Keratinocyte (primary cell): ENCODE data around the gene SPEF1. TPM values are rescaled to one million over a fixed set of nuclear protein-coding genes. Genes with fewer than 3 reads are reported as not detected.

Experiments used
- DNase-seq: peaks from one replicate; pipeline ENCODE4 v3.0.0-alpha.2; 2011; ENCODE audit warnings: low read depth, missing footprints, low spot score
- FAIRE-seq: peaks from 2 replicates; lab custom pipeline; 2011; peaks lifted over from hg19 to GRCh38; lab: Jason Lieb, UNC
- H2AFZ ChIP-seq: 2 replicates; pipeline ENCODE4 v1.6.0; 2012; ENCODE audit warnings: low read length, control low read depth, inconsistent platforms; ENCODE audit not compliant: control insufficient read depth
- H3K27ac ChIP-seq: 2 replicates; pipeline ENCODE4 v1.5.1; 2011; ENCODE audit warnings: low read length; ENCODE audit not compliant: control insufficient read depth, insufficient read depth
- H3K27me3 ChIP-seq: 3 replicates; pipeline ENCODE4 v1.6.0; 2011; ENCODE audit warnings: low read length; ENCODE audit not compliant: control insufficient read depth, insufficient read depth; ENCODE audit errors: extremely low read depth
- H3K36me3 ChIP-seq, 2 experiments: 2 replicates in 1 of 2; 3 replicates in 1 of 2; pipeline ENCODE4 v1.5.1; 2011; ENCODE audit warnings: low read length in 2 of 2, mild to moderate bottlenecking in 1 of 2; ENCODE audit not compliant: control insufficient read depth in 2 of 2, insufficient read depth in 2 of 2; ENCODE audit errors: extremely low read depth in 1 of 2
- H3K4me1 ChIP-seq: 3 replicates; pipeline ENCODE4 v1.5.1; 2011; ENCODE audit warnings: low read length; ENCODE audit not compliant: control insufficient read depth, insufficient read depth; ENCODE audit errors: extremely low read depth
- H3K4me2 ChIP-seq: 3 replicates; pipeline ENCODE4 v1.6.0; 2011; ENCODE audit warnings: low read depth, low read length; ENCODE audit not compliant: control insufficient read depth, insufficient read depth; ENCODE audit errors: extremely low read depth
- H3K4me3 ChIP-seq, 3 experiments: fragments of 200-600 bp in 1 of 3; sonication (generic) in 1 of 3; 2 replicates in 2 of 3; 3 replicates in 1 of 3; pipeline ENCODE4 v1.5.1; 2011 to 2016; ENCODE audit warnings: low read length in 3 of 3, mild to moderate bottlenecking in 3 of 3, control low read depth in 2 of 3, inconsistent platforms in 1 of 3, low read depth in 1 of 3, mixed read lengths in 1 of 3, mixed run types in 1 of 3, moderate library complexity in 1 of 3; ENCODE audit not compliant: control insufficient read depth in 2 of 3, insufficient read depth in 2 of 3; ENCODE audit errors: extremely low read depth in 1 of 3
- H3K79me2 ChIP-seq: 2 replicates; pipeline ENCODE4 v1.6.0; 2012; ENCODE audit warnings: low read length; ENCODE audit not compliant: control insufficient read depth, insufficient read depth
- H3K9ac ChIP-seq: 3 replicates; pipeline ENCODE4 v1.6.0; 2011; ENCODE audit warnings: low read length; ENCODE audit not compliant: control insufficient read depth, insufficient read depth; ENCODE audit errors: extremely low read depth
- H3K9me1 ChIP-seq: 3 replicates; pipeline ENCODE4 v1.6.0; 2011; ENCODE audit warnings: low read length; ENCODE audit not compliant: control insufficient read depth, insufficient read depth; ENCODE audit errors: extremely low read depth
- H3K9me3 ChIP-seq: 2 replicates; pipeline ENCODE4 v1.5.1; 2012; ENCODE audit warnings: low read depth, low read length; ENCODE audit not compliant: control insufficient read depth
- H4K20me1 ChIP-seq: 3 replicates; pipeline ENCODE4 v1.6.0; 2011; ENCODE audit warnings: low read length; ENCODE audit not compliant: control insufficient read depth, insufficient read depth; ENCODE audit errors: extremely low read depth
- CTCF ChIP-seq, 3 experiments: IDR thresholded peaks in 1 of 3; conservative IDR thresholded peaks in 1 of 3; optimal IDR thresholded peaks in 1 of 3; 2 replicates in 2 of 3; 3 replicates in 1 of 3; pipeline versions ENCODE3 to v1.5.1; 2011; ENCODE audit warnings: low read length in 3 of 3, mild to moderate bottlenecking in 3 of 3, moderate library complexity in 2 of 3, control low read depth in 1 of 3, inconsistent platforms in 1 of 3; ENCODE audit not compliant: insufficient read depth in 2 of 3; ENCODE audit errors: extremely low read depth in 1 of 3
- EZH2 ChIP-seq: IDR thresholded peaks from one replicate; pipeline ENCODE4 v1.6.1; 2012; ENCODE audit warnings: inconsistent platforms, mild to moderate bottlenecking, low read length, moderate library complexity
- dilution Hi-C: fragments of 300-500 bp; cut with MboI; formaldehyde crosslinking; loops from one replicate; pipeline ENCODE4 v1.7.0; 2020; ENCODE audit warnings: low sequenced_read_pairs; ENCODE audit not compliant: extremely low pct_ligation_motif_present
- polyA plus RNA-seq, 5 experiments: library from polyadenylated mRNA; depleted of rRNA in 3 of 5; stranded (reverse) in 3 of 5; stranded (forward) in 1 of 5; unstranded in 1 of 5; fragments of >200 nt; gene quantifications; 1 replicate in 1 of 5; 2 replicates in 3 of 5; 3 replicates in 1 of 5; pipeline versions ENCODE4 v1.2.1 to v1.2.3, GENCODE V29; 2011 to 2012; ENCODE audit warnings: missing spikeins in 2 of 5, low read depth in 1 of 5, low replicate concordance in 1 of 5

The SPEF1 gene
- polyA plus RNA-seq, 1 donor (not counting 4 experiments of a cell fraction or from before 2014, with no cell fraction given), result 0.07 TPM

- H3K79me2 ChIP-seq, result peaks cover 20% of the 10 kb centered on the region
- no peak overlapping the region for H3K9ac ChIP-seq
- H3K4me2 ChIP-seq, result no peak overlapping the region
- no peaks in the 10 kb centered on the region for H3K9me3 ChIP-seq
- dilution Hi-C loops, result no loop called here
- peaks cover 4 to 10% of the 10 kb centered on the region in 2 experiments for H3K36me3 ChIP-seq
- H3K27me3 ChIP-seq, result no peaks in the 10 kb centered on the region
- no peak overlapping the region for H3K27ac ChIP-seq
- H2AFZ ChIP-seq, result no peak overlapping the region
- DNase-seq (no peak), FAIRE-seq (no peak)
- H3K4me3 ChIP-seq, result no peak overlapping the region
- H3K4me1 ChIP-seq, result peaks cover 18% of the 10 kb centered on the region
- no peaks in the 10 kb centered on the region for H3K9me1 ChIP-seq
- no peak for TF ChIP-seq EZH2
- no peak for TF ChIP-seq CTCF (optimal IDR thresholded peaks at IDR 0.05 in 1 of 3, IDR thresholded peaks at IDR 0.05 in 1 of 3, conservative IDR thresholded peaks at IDR 0.05 in 1 of 3; ENCODE audit: extremely low read depth in 1 of 3, insufficient read depth in 2 of 3, low read length in 3 of 3)
- no peaks in the 10 kb centered on the region for H4K20me1 ChIP-seq
These were observed 17.3 kb downstream of the SPEF1 start for GRCh38 chr20:3763671-3764601.

- dilution Hi-C loops, result no loop called here
- Histone ChIP-seq H3K27me3 (no peaks in the 10 kb centered on the region), H3K4me1 (no peaks in the 10 kb centered on the region), H3K9me3 (no peaks in the 10 kb centered on the region), H4K20me1 (no peaks in the 10 kb centered on the region), H3K9me1 (no peaks in the 10 kb centered on the region), H3K4me3 (no peak overlapping the region), H3K27ac (no peak overlapping the region), H3K36me3 (peaks cover 4 to 16% of the 10 kb centered on the region in 2 experiments), H3K4me2 (no peak overlapping the region), H2AFZ (no peak overlapping the region), H3K9ac (no peak overlapping the region), H3K79me2 (peaks cover 7% of the 10 kb centered on the region)
- DNase-seq (no peak), FAIRE-seq (no peak)
- TF ChIP-seq EZH2 (no peak), CTCF (optimal IDR thresholded peaks at IDR 0.05 in 1 of 3, IDR thresholded peaks at IDR 0.05 in 1 of 3, conservative IDR thresholded peaks at IDR 0.05 in 1 of 3; ENCODE audit: extremely low read depth in 1 of 3, insufficient read depth in 2 of 3, low read length in 3 of 3) (no peak)
These were observed 20.4 kb downstream of the SPEF1 start for GRCh38 chr20:3760655-3761348.
